Liver (tissue), 9 donors: ENCODE data around the gene WTIP. TPM values are rescaled to one million over a fixed set of nuclear protein-coding genes. Genes with fewer than 3 reads are reported as not detected.

Experiments used
- DNase-seq: peaks from one replicate; pipeline ENCODE4 v3.0.0-alpha.2; 2017; ENCODE audit warnings: low spot score
- H3K27ac ChIP-seq, 2 donors: one replicate each; pipeline ENCODE4 v1.7.0; 2013; ENCODE audit warnings: inconsistent platforms in 2 of 2, low read length in 2 of 2, control low read depth in 1 of 2, low read depth in 1 of 2, mild to moderate bottlenecking in 1 of 2
- H3K27me3 ChIP-seq, 4 donors: one replicate each; pipeline versions ENCODE4 v1.6.1 to v1.7.0; 2013; ENCODE audit warnings: low read length in 3 of 4, inconsistent platforms in 1 of 4, mild to moderate bottlenecking in 1 of 4, moderate library complexity in 1 of 4; ENCODE audit not compliant: control insufficient read depth in 4 of 4, insufficient read depth in 4 of 4
- H3K36me3 ChIP-seq, 4 donors: one replicate each; pipeline versions ENCODE4 v1.6.1 to v1.7.0; 2013; ENCODE audit warnings: low read length in 3 of 4, mild to moderate bottlenecking in 3 of 4, low read depth in 1 of 4, moderate library complexity in 1 of 4; ENCODE audit not compliant: control insufficient read depth in 4 of 4, insufficient read depth in 3 of 4
- H3K4me1 ChIP-seq, 4 donors: one replicate each; pipeline versions ENCODE4 v1.6.1 to v1.7.0; 2013; ENCODE audit warnings: low read length in 3 of 4, mild to moderate bottlenecking in 3 of 4, moderate library complexity in 1 of 4; ENCODE audit not compliant: control insufficient read depth in 4 of 4, insufficient read depth in 4 of 4
- H3K4me3 ChIP-seq, 3 donors: one replicate each; pipeline versions ENCODE4 v1.6.1 to v1.7.0; 2013; ENCODE audit warnings: low read length in 3 of 3, control low read depth in 1 of 3, low read depth in 1 of 3, mild to moderate bottlenecking in 1 of 3
- H3K9ac ChIP-seq, 2 donors: one replicate each; pipeline ENCODE4 v1.7.0; 2013; ENCODE audit warnings: low read length in 2 of 2, mild to moderate bottlenecking in 2 of 2, moderate library complexity in 2 of 2, control low read depth in 1 of 2, low read depth in 1 of 2
- H3K9me3 ChIP-seq, 4 donors: one replicate each; pipeline versions ENCODE4 v1.6.1 to v1.7.0; 2013; ENCODE audit warnings: low read length in 3 of 4; ENCODE audit not compliant: control insufficient read depth in 4 of 4
- EGR1 ChIP-seq, 2 donors: IDR thresholded peaks; 2 replicates each; pipeline ENCODE4 v1.6.1; 2016 to 2018; ENCODE audit warnings: antibody characterized with exemption in 2 of 2, low read depth in 2 of 2
- FOXA1 ChIP-seq: IDR thresholded peaks from 2 replicates; pipeline ENCODE4 v1.6.1; 2016; ENCODE audit warnings: antibody characterized with exemption
- GABPA ChIP-seq, 2 donors: IDR thresholded peaks in 1 of 2; conservative IDR thresholded peaks in 1 of 2; 2 replicates each; pipeline ENCODE4 v1.6.1; 2016; ENCODE audit warnings: antibody characterized with exemption in 2 of 2, mild to moderate bottlenecking in 1 of 2, moderate library complexity in 1 of 2
- HNF4A ChIP-seq, 2 donors: conservative IDR thresholded peaks; 2 replicates each; pipeline ENCODE4 v1.6.1; 2016; ENCODE audit warnings: antibody characterized with exemption in 2 of 2, mild to moderate bottlenecking in 2 of 2
- JUND ChIP-seq, 2 donors: IDR thresholded peaks; 2 replicates each; pipeline ENCODE4 v1.6.1; 2016; ENCODE audit warnings: antibody characterized with exemption in 2 of 2
- MAX ChIP-seq: IDR thresholded peaks from 2 replicates; pipeline ENCODE4 v1.6.1; 2016; ENCODE audit warnings: antibody characterized with exemption
- NR2F2 ChIP-seq: IDR thresholded peaks from 2 replicates; pipeline ENCODE4 v1.6.1; 2016; ENCODE audit warnings: antibody characterized with exemption
- RAD21 ChIP-seq, 2 donors: IDR thresholded peaks; 2 replicates each; pipeline ENCODE4 v1.6.1; 2016; ENCODE audit warnings: antibody characterized with exemption in 2 of 2, mild to moderate bottlenecking in 2 of 2
- RXRA ChIP-seq, 2 donors: IDR thresholded peaks; 2 replicates each; pipeline ENCODE4 v1.6.1; 2017 to 2018; ENCODE audit warnings: antibody characterized with exemption in 2 of 2, mild to moderate bottlenecking in 1 of 2
- TAF1 ChIP-seq: conservative IDR thresholded peaks from 2 replicates; pipeline ENCODE4 v1.6.1; 2016; ENCODE audit warnings: antibody characterized with exemption, mild to moderate bottlenecking
- YY1 ChIP-seq: IDR thresholded peaks from 2 replicates; pipeline ENCODE4 v1.6.1; 2016; ENCODE audit warnings: antibody characterized with exemption, mild to moderate bottlenecking
- ZBTB33 ChIP-seq: IDR thresholded peaks from 2 replicates; pipeline ENCODE4 v1.6.1; 2016; ENCODE audit warnings: antibody characterized with exemption
- WGBS: extraction: QIAGEN DNeasy Blood & Tissue Kit; methylation state at CpG from one replicate; pipeline ENCODE4 v1.1.7; 2013; 5-methylcytosine and 5-hydroxymethylcytosine counted together
- polyA plus RNA-seq, 2 donors: library from polyadenylated mRNA; stranded (reverse) in 1 of 2; unstranded in 1 of 2; fragments of 200-250 nt in 1 of 2; fragments of >200 nt in 1 of 2; fragmentation: Nextera tagmentation in 1 of 2; extraction: Ambion mirVana in 1 of 2; gene quantifications; one replicate each; pipeline versions ENCODE4 v1.2.1 to v1.2.3, GENCODE V29; 2013 to 2015
- total RNA-seq, 2 donors: library from RNA; depleted of rRNA; stranded (reverse); fragments of >200 nt; gene quantifications; one replicate each; pipeline ENCODE4 v1.2.3, GENCODE V29; 2014
- TF ChIP-seq, protein P1 (sequence below): IDR thresholded peaks from 2 replicates; pipeline ENCODE4 v1.6.1; 2016; ENCODE audit warnings: antibody characterized with exemption, mild to moderate bottlenecking
- TF ChIP-seq, protein P2 (sequence below): fragments of 150-350 bp; IDR thresholded peaks from 2 replicates; pipeline ENCODE4 v1.5.1; 2017; ENCODE audit warnings: improper control_type of control experiment, low read depth, low read length; ENCODE audit not compliant: missing input control
- donor health status: healthy.
- donor health status: healthy.
- donor health status: healthy.
- donor health status: healthy.
- donor health status: healthy.

The WTIP gene
- total and polyA plus RNA-seq, 4 donors = 0.08 to 2.7 (median 1.6) TPM

DNA sequence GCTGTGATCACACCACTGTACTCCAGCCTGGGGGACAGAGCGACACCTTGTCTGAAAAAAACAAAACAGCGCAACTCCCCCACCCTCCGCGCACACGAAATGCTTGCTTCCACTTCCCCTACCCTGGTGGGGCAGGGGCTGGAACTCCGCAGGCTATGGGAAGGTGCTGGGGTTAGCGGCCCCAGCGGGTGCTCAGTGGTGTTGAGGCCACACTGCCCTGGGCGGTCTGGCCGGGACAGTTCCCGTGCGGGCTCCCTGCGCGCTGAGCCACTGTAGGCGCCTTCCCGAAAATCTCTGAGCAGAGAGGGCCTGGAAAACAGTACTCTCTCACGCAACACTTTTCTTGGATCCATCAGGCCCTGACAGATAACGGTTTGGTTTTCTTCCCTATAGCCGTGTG, 1.1 kb upstream of the WTIP start:
- Histone ChIP-seq H3K27me3 (peaks cover 0 to 4% (median 0%) of the 10 kb centered on the region in 4 donors), H3K9me3 (no peaks in the 10 kb centered on the region), H3K9ac (no peak overlapping the region), H3K4me1 (peaks cover 0 to 14% (median 6%) of the 10 kb centered on the region in 4 donors), H3K36me3 (no peaks in the 10 kb centered on the region), H3K27ac (no peak overlapping the region), H3K4me3 (no peak overlapping the region)
- 77% methylated on average over 19 of the region's 19 CpGs for WGBS
- no peak for DNase-seq
- TF ChIP-seq MAX (no peak), NR2F2 (no peak), EGR1 (IDR thresholded peaks at IDR 0.05; ENCODE audit: low read depth in 2 of 2) (no peak), ZBTB33 (no peak), HNF4A (conservative IDR thresholded peaks at IDR 0.05) (no peak), FOXA1 (no peak), JUND (IDR thresholded peaks at IDR 0.05) (no peak), RXRA (IDR thresholded peaks at IDR 0.05) (no peak), RAD21 (IDR thresholded peaks at IDR 0.05) (no peak), GABPA (IDR thresholded peaks at IDR 0.05 in 1 of 2, conservative IDR thresholded peaks at IDR 0.05 in 1 of 2) (no peak), TAF1 (no peak), YY1 (no peak)
- TF ChIP-seq, protein P1, sequence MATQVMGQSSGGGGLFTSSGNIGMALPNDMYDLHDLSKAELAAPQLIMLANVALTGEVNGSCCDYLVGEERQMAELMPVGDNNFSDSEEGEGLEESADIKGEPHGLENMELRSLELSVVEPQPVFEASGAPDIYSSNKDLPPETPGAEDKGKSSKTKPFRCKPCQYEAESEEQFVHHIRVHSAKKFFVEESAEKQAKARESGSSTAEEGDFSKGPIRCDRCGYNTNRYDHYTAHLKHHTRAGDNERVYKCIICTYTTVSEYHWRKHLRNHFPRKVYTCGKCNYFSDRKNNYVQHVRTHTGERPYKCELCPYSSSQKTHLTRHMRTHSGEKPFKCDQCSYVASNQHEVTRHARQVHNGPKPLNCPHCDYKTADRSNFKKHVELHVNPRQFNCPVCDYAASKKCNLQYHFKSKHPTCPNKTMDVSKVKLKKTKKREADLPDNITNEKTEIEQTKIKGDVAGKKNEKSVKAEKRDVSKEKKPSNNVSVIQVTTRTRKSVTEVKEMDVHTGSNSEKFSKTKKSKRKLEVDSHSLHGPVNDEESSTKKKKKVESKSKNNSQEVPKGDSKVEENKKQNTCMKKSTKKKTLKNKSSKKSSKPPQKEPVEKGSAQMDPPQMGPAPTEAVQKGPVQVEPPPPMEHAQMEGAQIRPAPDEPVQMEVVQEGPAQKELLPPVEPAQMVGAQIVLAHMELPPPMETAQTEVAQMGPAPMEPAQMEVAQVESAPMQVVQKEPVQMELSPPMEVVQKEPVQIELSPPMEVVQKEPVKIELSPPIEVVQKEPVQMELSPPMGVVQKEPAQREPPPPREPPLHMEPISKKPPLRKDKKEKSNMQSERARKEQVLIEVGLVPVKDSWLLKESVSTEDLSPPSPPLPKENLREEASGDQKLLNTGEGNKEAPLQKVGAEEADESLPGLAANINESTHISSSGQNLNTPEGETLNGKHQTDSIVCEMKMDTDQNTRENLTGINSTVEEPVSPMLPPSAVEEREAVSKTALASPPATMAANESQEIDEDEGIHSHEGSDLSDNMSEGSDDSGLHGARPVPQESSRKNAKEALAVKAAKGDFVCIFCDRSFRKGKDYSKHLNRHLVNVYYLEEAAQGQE = no peak
- TF ChIP-seq, protein P2, sequence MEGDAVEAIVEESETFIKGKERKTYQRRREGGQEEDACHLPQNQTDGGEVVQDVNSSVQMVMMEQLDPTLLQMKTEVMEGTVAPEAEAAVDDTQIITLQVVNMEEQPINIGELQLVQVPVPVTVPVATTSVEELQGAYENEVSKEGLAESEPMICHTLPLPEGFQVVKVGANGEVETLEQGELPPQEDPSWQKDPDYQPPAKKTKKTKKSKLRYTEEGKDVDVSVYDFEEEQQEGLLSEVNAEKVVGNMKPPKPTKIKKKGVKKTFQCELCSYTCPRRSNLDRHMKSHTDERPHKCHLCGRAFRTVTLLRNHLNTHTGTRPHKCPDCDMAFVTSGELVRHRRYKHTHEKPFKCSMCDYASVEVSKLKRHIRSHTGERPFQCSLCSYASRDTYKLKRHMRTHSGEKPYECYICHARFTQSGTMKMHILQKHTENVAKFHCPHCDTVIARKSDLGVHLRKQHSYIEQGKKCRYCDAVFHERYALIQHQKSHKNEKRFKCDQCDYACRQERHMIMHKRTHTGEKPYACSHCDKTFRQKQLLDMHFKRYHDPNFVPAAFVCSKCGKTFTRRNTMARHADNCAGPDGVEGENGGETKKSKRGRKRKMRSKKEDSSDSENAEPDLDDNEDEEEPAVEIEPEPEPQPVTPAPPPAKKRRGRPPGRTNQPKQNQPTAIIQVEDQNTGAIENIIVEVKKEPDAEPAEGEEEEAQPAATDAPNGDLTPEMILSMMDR = no peak

DNA sequence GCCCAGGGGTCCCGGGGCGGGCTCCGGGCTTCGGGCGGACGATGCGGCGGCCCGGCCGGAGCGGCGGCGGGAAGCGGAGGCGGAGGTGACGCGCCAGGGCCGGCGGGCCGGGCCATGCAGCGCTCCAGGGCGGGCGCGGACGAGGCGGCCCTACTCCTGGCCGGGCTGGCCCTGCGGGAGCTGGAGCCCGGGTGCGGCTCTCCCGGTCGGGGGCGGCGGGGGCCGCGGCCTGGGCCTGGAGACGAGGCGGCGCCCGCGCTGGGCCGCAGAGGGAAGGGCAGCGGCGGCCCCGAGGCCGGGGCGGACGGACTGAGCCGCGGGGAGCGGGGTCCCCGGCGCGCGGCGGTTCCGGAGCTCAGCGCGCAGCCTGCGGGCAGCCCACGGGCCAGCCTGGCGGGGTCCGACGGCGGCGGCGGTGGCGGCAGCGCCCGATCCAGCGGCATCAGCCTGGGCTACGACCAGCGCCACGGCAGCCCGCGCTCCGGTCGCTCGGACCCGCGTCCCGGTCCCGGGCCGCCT, 362 bp downstream of the WTIP start:
- peaks cover 0 to 2% (median 0%) of the 10 kb centered on the region in 4 donors for H3K36me3 ChIP-seq
- H3K9me3 ChIP-seq = no peaks in the 10 kb centered on the region
- H3K4me3 ChIP-seq = peak overlapping the region in 1 of 3 donors; percentile 66
- peaks cover 0 to 14% (median 6%) of the 10 kb centered on the region in 4 donors for H3K4me1 ChIP-seq
- H3K9ac ChIP-seq = no peak overlapping the region
- H3K27ac ChIP-seq = no peak overlapping the region
- no peak for DNase-seq
- TF ChIP-seq TAF1 (no peak), MAX (no peak), RXRA (IDR thresholded peaks at IDR 0.05) (no peak), FOXA1 (no peak), NR2F2 (no peak)
- TF ChIP-seq, protein P2 = no peak
- 2% methylated on average over 84 of the region's 84 CpGs for WGBS
- peaks cover 0 to 4% (median 0%) of the 10 kb centered on the region in 4 donors for H3K27me3 ChIP-seq
